Measurements from ENCODE around the gene PSMC1. TPM values are rescaled to one million over a fixed set of nuclear protein-coding genes. Genes with fewer than 3 reads are reported as not detected.
A peak's percentile ranks its signal among the peaks of the same experiment; 100 is the strongest.
"Not testable (repeated sequence)": the region's sequence is repeated elsewhere in the genome, so short reads cannot be mapped to it uniquely, and the experiment has no call there.

PSMC1 gene
- total RNA-seq, result 100 to 1,000 TPM in 2 of 4 donors, 10 to 100 TPM in 2; 48.9 to 120 (median 86.0) TPM

DNA sequence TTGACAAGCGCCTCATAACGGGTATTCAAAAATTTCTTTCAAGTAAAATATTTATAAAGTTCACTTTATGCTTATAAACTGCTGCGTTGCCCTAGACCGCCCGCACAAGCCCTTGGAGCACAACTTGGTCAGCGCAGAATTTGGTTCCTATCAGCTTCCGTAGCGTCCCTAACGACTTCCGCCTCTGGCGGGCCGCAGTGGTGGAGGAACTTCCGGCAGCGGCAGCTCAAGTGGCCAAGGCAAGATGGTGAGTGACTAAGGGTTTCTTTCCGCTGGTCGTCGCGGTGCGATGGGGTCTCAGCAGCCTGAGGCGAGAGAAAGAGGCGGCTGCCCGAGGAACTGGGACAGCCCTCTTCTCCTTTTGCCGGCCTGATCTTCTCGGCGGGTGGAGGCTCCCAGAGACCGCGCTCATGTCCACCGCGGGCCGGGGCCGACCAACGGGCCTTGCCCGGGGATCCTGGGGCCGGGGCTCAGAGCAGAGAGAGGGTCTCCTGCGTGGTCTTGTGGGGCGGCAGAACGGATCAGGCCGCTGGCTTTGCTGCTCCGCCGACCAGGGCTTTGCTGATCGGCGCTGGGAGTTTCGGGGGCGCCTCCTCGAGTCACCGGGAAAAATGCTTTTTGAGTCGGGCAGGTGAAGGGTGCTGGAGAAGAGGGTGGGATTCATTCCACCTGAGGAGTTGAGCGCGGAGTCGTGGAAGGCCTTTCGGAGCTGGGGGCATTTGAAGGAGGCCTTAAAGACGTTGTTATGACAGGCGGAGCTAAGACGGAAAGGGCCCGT, at the start of gene PSMC1:
TSS of gene PSMC1 (plus strand) at position 200 of the 778 bp plus-strand sequence. CDS start at position 245, 45 bp downstream.
- TF ChIP-seq CTCF (IDR thresholded peaks at IDR 0.05) (no peak), POLR2AphosphoS5 (IDR thresholded peaks at IDR 0.05) (peak in 2 of 3 donors; percentile 37 to 92), EP300 (IDR thresholded peaks at IDR 0.05) (no peak), POLR2A (IDR thresholded peaks at IDR 0.05) (peak in 1 of 2 donors; percentile 51)
- Histone ChIP-seq H3K4me1 (peaks cover 22% of the 10 kb centered on the region), H3K27me3 (peaks cover 20% of the 10 kb centered on the region), H3K36me3 (peaks cover 24% of the 10 kb centered on the region), H3K9me3 (no peaks in the 10 kb centered on the region), H3K27ac (peak within 1 kb of the TSS; percentile 78), H3K4me3 (peak within 1 kb of the TSS; percentile 82)
- WGBS, result 0% methylated on average over 38 of the region's 55 CpGs
- peak; percentile 90 to 93 for DNase-seq (ENCODE audit: low spot score in 2 of 2)

GRCh38 chr14:90213099-90213748, 43.1 kb upstream of the PSMC1 start:
- no peaks in the 10 kb centered on the region for H3K9me3 ChIP-seq
- H3K4me1 ChIP-seq, result no peaks in the 10 kb centered on the region
- no peak overlapping the region for H3K4me3 ChIP-seq
- H3K36me3 ChIP-seq, result no peaks in the 10 kb centered on the region
- H3K27me3 ChIP-seq, result peaks cover 3% of the 10 kb centered on the region
- H3K27ac ChIP-seq, result no peak overlapping the region
- WGBS, result 94% methylated on average over 6 of the region's 7 CpGs
- TF ChIP-seq EP300 (IDR thresholded peaks at IDR 0.05), result no peak
- TF ChIP-seq POLR2AphosphoS5 (IDR thresholded peaks at IDR 0.05), result no peak
- no peak for TF ChIP-seq POLR2A (IDR thresholded peaks at IDR 0.05)
- TF ChIP-seq CTCF (IDR thresholded peaks at IDR 0.05), result no peak
- no peak for DNase-seq (ENCODE audit: low spot score in 2 of 2)

DNA sequence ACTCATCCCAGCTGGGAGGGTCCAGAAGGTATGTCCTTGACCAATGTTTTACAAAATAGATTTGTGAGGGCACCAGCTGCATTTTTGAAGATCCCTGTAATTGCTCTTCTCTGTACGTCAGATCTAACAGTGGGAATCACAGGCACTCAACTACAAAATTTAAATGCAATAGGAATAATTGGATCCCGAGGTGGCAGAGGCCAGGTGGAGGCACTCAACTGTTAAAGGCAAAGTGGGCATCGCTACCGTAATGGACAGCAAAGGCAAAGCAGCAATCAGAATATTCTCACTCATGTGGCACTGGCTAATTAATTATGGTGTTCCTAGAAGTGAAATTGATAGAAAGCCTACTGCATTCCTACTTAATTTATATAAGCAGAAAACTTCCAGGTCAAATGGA, 27.9 kb upstream of the PSMC1 start:
- Histone ChIP-seq H3K36me3 (no peaks in the 10 kb centered on the region), H3K4me3 (no peak overlapping the region), H3K4me1 (no peaks in the 10 kb centered on the region), H3K9me3 (peaks cover 4% of the 10 kb centered on the region), H3K27ac (no peak overlapping the region), H3K27me3 (peaks cover 2% of the 10 kb centered on the region)
- 88% methylated on average over 4 of the region's 4 CpGs for WGBS
- DNase-seq (ENCODE audit: low spot score in 2 of 2), result no peak
- TF ChIP-seq CTCF (IDR thresholded peaks at IDR 0.05) (no peak), POLR2A (IDR thresholded peaks at IDR 0.05) (no peak), EP300 (IDR thresholded peaks at IDR 0.05) (no peak), POLR2AphosphoS5 (IDR thresholded peaks at IDR 0.05) (no peak)

DNA sequence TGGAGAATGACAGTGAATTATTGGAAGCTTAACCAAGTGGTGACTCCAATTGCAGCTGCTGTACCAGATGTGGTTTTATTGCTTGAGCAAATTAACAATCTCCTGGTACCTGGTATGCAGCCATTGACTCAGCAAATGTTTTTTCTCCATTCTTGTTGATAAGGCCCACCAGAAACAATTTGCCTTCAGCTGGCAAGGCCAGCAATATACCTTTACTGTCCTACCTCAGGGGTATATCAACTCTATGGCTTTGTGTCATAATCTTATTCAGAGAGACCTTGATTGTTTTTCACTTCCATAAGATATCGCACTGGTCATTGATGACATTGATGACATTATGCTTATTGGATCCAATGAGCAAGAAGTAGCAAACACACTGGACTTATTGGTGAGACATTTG, 26.4 kb upstream of the PSMC1 start:
- not testable (repeated sequence) for H3K4me3 ChIP-seq; H3K27ac ChIP-seq; H3K27me3 ChIP-seq; H3K9me3 ChIP-seq; H3K36me3 ChIP-seq; H3K4me1 ChIP-seq; DNase-seq (ENCODE audit: low spot score in 2 of 2)
- WGBS, result 94% methylated on average over 1 of the region's 1 CpG

DNA sequence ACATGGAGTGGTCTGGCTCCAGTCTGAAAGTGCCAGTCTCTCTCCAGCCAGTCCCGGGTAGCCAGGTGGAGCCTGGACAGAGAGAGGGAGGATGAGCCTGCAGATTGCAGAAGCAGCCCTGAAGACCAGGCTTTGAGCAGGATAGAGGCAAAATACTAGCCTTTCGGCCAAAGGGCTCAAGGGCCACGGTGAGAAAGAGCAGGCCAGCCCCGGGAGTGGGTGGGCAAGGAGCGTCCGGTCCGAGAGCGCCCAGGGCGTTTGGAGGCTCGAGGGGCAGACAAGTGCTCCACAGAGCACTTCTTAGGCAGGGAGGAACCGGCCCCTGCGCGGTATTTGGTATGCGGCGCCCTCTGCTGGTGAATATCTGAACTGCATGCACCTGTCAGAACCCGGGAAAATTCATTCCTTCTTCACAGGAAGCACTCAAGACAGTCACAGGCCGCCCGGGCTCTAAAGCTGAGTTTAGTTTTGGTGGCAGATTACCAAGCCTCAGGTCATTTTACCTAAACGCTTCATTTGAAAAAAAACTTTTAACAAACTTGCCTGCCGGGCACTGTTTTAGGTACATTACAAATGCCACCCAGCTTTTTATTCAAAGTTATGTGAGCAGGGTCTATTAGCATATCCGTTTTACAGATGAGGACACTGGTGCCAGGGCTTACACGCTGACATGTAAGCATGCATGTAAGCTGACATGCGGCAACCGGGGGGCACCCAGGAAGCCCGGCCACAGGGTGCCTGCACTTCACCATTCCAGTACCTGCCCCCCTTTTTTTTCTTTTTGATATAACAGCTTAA, 21.0 kb upstream of the PSMC1 start:
- H3K27ac ChIP-seq, result no peak overlapping the region
- H3K4me1 ChIP-seq, result peaks cover 4% of the 10 kb centered on the region
- peaks cover 15% of the 10 kb centered on the region for H3K9me3 ChIP-seq
- 39% methylated on average over 8 of the region's 25 CpGs for WGBS
- H3K27me3 ChIP-seq, result peaks cover 14% of the 10 kb centered on the region
- H3K4me3 ChIP-seq, result no peak overlapping the region
- no peak for TF ChIP-seq POLR2AphosphoS5 (IDR thresholded peaks at IDR 0.05)
- no peak for TF ChIP-seq POLR2A (IDR thresholded peaks at IDR 0.05)
- TF ChIP-seq CTCF (IDR thresholded peaks at IDR 0.05), result peak; percentile 74 to 88
- TF ChIP-seq EP300 (IDR thresholded peaks at IDR 0.05), result no peak
- peak in 1 of 2 donors; percentile 64 for DNase-seq (ENCODE audit: low spot score in 2 of 2)
- H3K36me3 ChIP-seq, result no peaks in the 10 kb centered on the region
